ENCODE measurements around the gene CXCL14. TPM values are rescaled to one million over a fixed set of nuclear protein-coding genes. Genes with fewer than 3 reads are reported as not detected.

Gene CXCL14
- total RNA-seq: not detected

- CTCF ChIA-PET: interaction anchor here (1.6 to 3.5 kb wide), 2 partner anchors 13 to 18 kb away, joined by 7 to 17 read pairs; no protein-coding TSS in a partner anchor
- POLR2A ChIA-PET: no interaction called here
- ATAC-seq (peak; percentile 39), DNase-seq (no peak)
- Mint-ChIP-seq H3K4me3 (no peak within 1 kb of the TSS), H3K36me3 (ENCODE audit: low read depth) (no peaks in the 10 kb centered on the region), H3K27me3 (ENCODE audit: low read depth) (peaks cover 45% of the 10 kb centered on the region), H3K27ac (no peak within 1 kb of the TSS), H3K4me1 (ENCODE audit: low read depth) (no peaks in the 10 kb centered on the region), H3K9me3 (ENCODE audit: insufficient read depth) (no peaks in the 10 kb centered on the region)
These were observed at the start of gene CXCL14 for GRCh38 chr5:135578685-135579341. Gene CXCL14 (minus strand): TSS chr5:135578991. CDS start chr5:135578778, 213 bp downstream.

GRCh38 chr5:135626636-135627035 is 47.8 kb upstream of the CXCL14 start:
- DNase-seq: peak; percentile 3
- H3K4me1 Mint-ChIP-seq (ENCODE audit: low read depth): no peaks in the 10 kb centered on the region
- no peak for ATAC-seq
- H3K4me3 Mint-ChIP-seq: no peak overlapping the region
- H3K27ac Mint-ChIP-seq: no peak overlapping the region
- H3K9me3 Mint-ChIP-seq (ENCODE audit: insufficient read depth): no peaks in the 10 kb centered on the region
- ChIA-PET POLR2A (no interaction called here), CTCF (no interaction called here)
- H3K36me3 Mint-ChIP-seq (ENCODE audit: low read depth): no peaks in the 10 kb centered on the region
- H3K27me3 Mint-ChIP-seq (ENCODE audit: low read depth): no peaks in the 10 kb centered on the region

GRCh38 chr5:135625961-135626360 is 47.2 kb upstream of the CXCL14 start:
- Mint-ChIP-seq H3K27ac (no peak overlapping the region), H3K4me3 (no peak overlapping the region), H3K36me3 (ENCODE audit: low read depth) (no peaks in the 10 kb centered on the region), H3K9me3 (ENCODE audit: insufficient read depth) (no peaks in the 10 kb centered on the region), H3K27me3 (ENCODE audit: low read depth) (no peaks in the 10 kb centered on the region), H3K4me1 (ENCODE audit: low read depth) (no peaks in the 10 kb centered on the region)
- CTCF ChIA-PET: no interaction called here
- POLR2A ChIA-PET: no interaction called here
- DNase-seq: peak; percentile 4
- no peak for ATAC-seq

- H3K27ac Mint-ChIP-seq: no peak overlapping the region
- POLR2A ChIA-PET: no interaction called here
- no peaks in the 10 kb centered on the region for H3K9me3 Mint-ChIP-seq (ENCODE audit: insufficient read depth)
- H3K4me3 Mint-ChIP-seq: no peak overlapping the region
- CTCF ChIA-PET: no interaction called here
- no peaks in the 10 kb centered on the region for H3K36me3 Mint-ChIP-seq (ENCODE audit: low read depth)
- ATAC-seq (no peak), DNase-seq (peak; percentile 14)
- no peaks in the 10 kb centered on the region for H3K4me1 Mint-ChIP-seq (ENCODE audit: low read depth)
- no peaks in the 10 kb centered on the region for H3K27me3 Mint-ChIP-seq (ENCODE audit: low read depth)
These were observed 46.7 kb upstream of the CXCL14 start for GRCh38 chr5:135625486-135625885.

DNA sequence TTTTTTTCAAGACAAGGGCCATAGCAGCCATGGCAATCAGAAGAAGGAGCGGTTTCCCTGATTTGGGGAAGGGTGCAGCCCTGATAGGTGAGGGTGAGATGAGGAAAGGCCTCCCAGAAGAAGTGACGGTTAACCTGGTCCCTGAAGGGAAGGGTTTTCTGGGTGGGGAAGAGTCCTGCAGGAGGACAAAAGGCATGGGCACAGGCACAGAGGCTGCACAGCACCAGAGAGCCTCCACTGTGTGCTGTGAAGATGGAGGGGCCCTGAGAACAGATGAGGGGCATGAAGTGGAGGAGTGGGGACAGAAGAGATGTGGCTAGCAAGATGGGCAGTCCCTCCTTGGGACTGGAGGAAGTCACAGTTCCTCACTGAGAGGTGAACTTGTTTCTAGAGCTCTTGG is 46.3 kb upstream of the CXCL14 start:
- no peak overlapping the region for H3K4me3 Mint-ChIP-seq
- CTCF ChIA-PET: no interaction called here

GRCh38 chr5:135623186-135623715 is 44.5 kb upstream of the CXCL14 start:
- H3K27ac Mint-ChIP-seq: no peak overlapping the region
- no peak overlapping the region for H3K4me3 Mint-ChIP-seq
- H3K27me3 Mint-ChIP-seq (ENCODE audit: low read depth): peaks cover 7% of the 10 kb centered on the region
- peaks cover 4% of the 10 kb centered on the region for H3K36me3 Mint-ChIP-seq (ENCODE audit: low read depth)
- H3K4me1 Mint-ChIP-seq (ENCODE audit: low read depth): no peaks in the 10 kb centered on the region
- peak; percentile 4 for DNase-seq
- ATAC-seq: no peak
- ChIA-PET CTCF (no interaction called here), POLR2A (no interaction called here)
- peaks cover 11% of the 10 kb centered on the region for H3K9me3 Mint-ChIP-seq (ENCODE audit: insufficient read depth)

More for the DNA sequence above, 46.3 kb upstream of the CXCL14 start:
- Mint-ChIP-seq H3K36me3 (ENCODE audit: low read depth) (no peaks in the 10 kb centered on the region), H3K27ac (no peak overlapping the region), H3K9me3 (ENCODE audit: insufficient read depth) (no peaks in the 10 kb centered on the region), H3K27me3 (ENCODE audit: low read depth) (no peaks in the 10 kb centered on the region), H3K4me1 (ENCODE audit: low read depth) (no peaks in the 10 kb centered on the region)
- DNase-seq (peak; percentile 0), ATAC-seq (no peak)
- POLR2A ChIA-PET: no interaction called here

DNA sequence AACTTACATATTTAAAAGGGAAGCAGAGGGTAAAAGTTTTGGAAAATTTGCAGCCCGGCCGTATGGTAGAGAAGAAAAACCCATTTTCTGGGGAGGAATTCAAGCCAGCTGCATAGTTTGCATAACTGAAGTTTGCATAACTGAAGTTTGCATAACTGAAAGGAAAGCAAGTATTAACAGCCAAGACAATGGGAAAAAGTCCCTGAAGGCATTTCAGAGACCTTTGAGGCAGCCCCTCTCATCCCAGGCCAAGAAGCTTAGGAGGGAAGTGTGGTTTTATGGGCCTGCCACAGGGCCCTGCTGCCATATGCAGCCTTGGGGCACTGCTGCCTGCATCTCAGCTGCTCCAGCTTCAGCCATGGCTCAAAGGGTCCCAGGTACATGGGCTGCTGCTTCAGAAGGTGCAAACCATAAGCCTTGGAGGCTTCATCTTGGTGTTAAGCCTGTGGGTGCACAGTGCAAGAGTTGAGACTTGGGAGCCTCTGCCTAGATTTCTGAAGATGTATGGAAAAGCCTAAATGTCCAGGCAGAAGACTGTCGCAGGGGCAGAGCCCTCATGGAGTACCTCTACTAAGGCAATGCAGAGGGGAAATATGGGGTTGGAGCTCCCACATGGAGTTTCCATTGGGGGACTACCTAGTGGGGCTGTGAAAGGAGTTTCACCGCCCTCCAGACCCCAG is 36.9 kb upstream of the CXCL14 start:
- ChIA-PET POLR2A (no interaction called here), CTCF (no interaction called here)
- DNase-seq: peak; percentile 0
- Mint-ChIP-seq H3K9me3 (ENCODE audit: insufficient read depth) (peaks cover 17% of the 10 kb centered on the region), H3K4me3 (no peak overlapping the region), H3K27ac (no peak overlapping the region), H3K27me3 (ENCODE audit: low read depth) (peaks cover 24% of the 10 kb centered on the region), H3K36me3 (ENCODE audit: low read depth) (peaks cover 4% of the 10 kb centered on the region), H3K4me1 (ENCODE audit: low read depth) (no peaks in the 10 kb centered on the region)
- ATAC-seq: no peak

- no peak for DNase-seq
- CTCF ChIA-PET: no interaction called here
- Mint-ChIP-seq H3K4me3 (no peak overlapping the region), H3K4me1 (ENCODE audit: low read depth) (no peaks in the 10 kb centered on the region), H3K27me3 (ENCODE audit: low read depth) (peaks cover 24% of the 10 kb centered on the region), H3K27ac (no peak overlapping the region), H3K36me3 (ENCODE audit: low read depth) (peaks cover 4% of the 10 kb centered on the region), H3K9me3 (ENCODE audit: insufficient read depth) (peaks cover 17% of the 10 kb centered on the region)
- POLR2A ChIA-PET: no interaction called here
- no peak for ATAC-seq
These were observed 36.4 kb upstream of the CXCL14 start for GRCh38 chr5:135615171-135615570.

DNA sequence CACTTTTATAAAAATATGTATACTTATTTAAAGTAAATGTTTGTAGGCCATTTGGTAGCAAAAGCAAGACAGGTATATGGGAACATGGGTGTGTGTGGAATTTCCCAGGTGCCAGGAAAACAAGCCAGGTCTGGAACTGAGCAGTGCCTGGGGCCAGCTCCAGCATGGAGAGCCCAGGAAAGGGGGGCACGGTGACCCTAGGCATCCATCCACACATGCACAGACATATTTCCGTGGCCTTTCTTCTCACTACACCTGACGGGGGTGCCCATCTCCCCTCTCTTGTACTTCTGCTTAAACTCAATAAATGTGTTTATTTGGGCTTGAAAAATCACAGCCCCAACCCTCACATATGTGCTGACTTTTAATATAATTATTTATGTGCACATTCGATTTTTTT is 31.2 kb upstream of the CXCL14 start:
- Mint-ChIP-seq H3K27ac (no peak overlapping the region), H3K9me3 (ENCODE audit: insufficient read depth) (no peaks in the 10 kb centered on the region), H3K4me3 (no peak overlapping the region), H3K4me1 (ENCODE audit: low read depth) (no peaks in the 10 kb centered on the region), H3K27me3 (ENCODE audit: low read depth) (peaks cover 12% of the 10 kb centered on the region), H3K36me3 (ENCODE audit: low read depth) (no peaks in the 10 kb centered on the region)
- POLR2A ChIA-PET: no interaction called here
- no peak for ATAC-seq
- CTCF ChIA-PET: interaction anchor here (1.5 kb wide), 1 partner anchor 45 kb away, joined by 3 read pairs; no protein-coding TSS in a partner anchor
- no peak for DNase-seq

- ATAC-seq: no peak
- CTCF ChIA-PET: no interaction called here
- Mint-ChIP-seq H3K27ac (no peak overlapping the region), H3K9me3 (ENCODE audit: insufficient read depth) (no peaks in the 10 kb centered on the region), H3K27me3 (ENCODE audit: low read depth) (peaks cover 7% of the 10 kb centered on the region), H3K36me3 (ENCODE audit: low read depth) (no peaks in the 10 kb centered on the region), H3K4me3 (no peak overlapping the region), H3K4me1 (ENCODE audit: low read depth) (no peaks in the 10 kb centered on the region)
- POLR2A ChIA-PET: no interaction called here
- no peak for DNase-seq
These were observed 30.1 kb upstream of the CXCL14 start for GRCh38 chr5:135608761-135609443.

- DNase-seq: no peak
- H3K36me3 Mint-ChIP-seq (ENCODE audit: low read depth): no peaks in the 10 kb centered on the region
- no peak overlapping the region for H3K27ac Mint-ChIP-seq
- H3K4me1 Mint-ChIP-seq (ENCODE audit: low read depth): no peaks in the 10 kb centered on the region
- ChIA-PET CTCF (no interaction called here), POLR2A (no interaction called here)
- ATAC-seq: no peak
- peaks cover 7% of the 10 kb centered on the region for H3K27me3 Mint-ChIP-seq (ENCODE audit: low read depth)
- no peaks in the 10 kb centered on the region for H3K9me3 Mint-ChIP-seq (ENCODE audit: insufficient read depth)
- no peak overlapping the region for H3K4me3 Mint-ChIP-seq
These were observed 29.6 kb upstream of the CXCL14 start for GRCh38 chr5:135608361-135608760.

GRCh38 chr5:135606431-135606830 is 27.6 kb upstream of the CXCL14 start:
- ATAC-seq (no peak), DNase-seq (no peak)
- Mint-ChIP-seq H3K4me1 (ENCODE audit: low read depth) (no peaks in the 10 kb centered on the region), H3K27ac (no peak overlapping the region), H3K4me3 (no peak overlapping the region), H3K9me3 (ENCODE audit: insufficient read depth) (no peaks in the 10 kb centered on the region), H3K27me3 (ENCODE audit: low read depth) (no peaks in the 10 kb centered on the region), H3K36me3 (ENCODE audit: low read depth) (no peaks in the 10 kb centered on the region)
- ChIA-PET CTCF (no interaction called here), POLR2A (no interaction called here)

Measured in activated CD8-positive, alpha-beta T cell treated with anti-CD3 and anti-CD28 coated beads, Interleukin-2, amount 10 ng/mL, durations not matched to agents 7 days and 5 days (primary cell).